Liver (tissue), 9 donors: Measurements from ENCODE around the gene TWF1. TPM values are rescaled to one million over a fixed set of nuclear protein-coding genes. Genes with fewer than 3 reads are reported as not detected.
"Not testable (repeated sequence)": the region's sequence is repeated elsewhere in the genome, so short reads cannot be mapped to it uniquely, and the experiment has no call there.

Experiments
- DNase-seq: peaks from one replicate; pipeline ENCODE4 v3.0.0-alpha.2; 2017; ENCODE audit warnings: low spot score
- H3K27ac ChIP-seq, 2 donors: one replicate each; pipeline ENCODE4 v1.7.0; 2013; ENCODE audit warnings: inconsistent platforms in 2 of 2, low read length in 2 of 2, control low read depth in 1 of 2, low read depth in 1 of 2, mild to moderate bottlenecking in 1 of 2
- H3K27me3 ChIP-seq, 4 donors: one replicate each; pipeline versions ENCODE4 v1.6.1 to v1.7.0; 2013; ENCODE audit warnings: low read length in 3 of 4, inconsistent platforms in 1 of 4, mild to moderate bottlenecking in 1 of 4, moderate library complexity in 1 of 4; ENCODE audit not compliant: control insufficient read depth in 4 of 4, insufficient read depth in 4 of 4
- H3K36me3 ChIP-seq, 4 donors: one replicate each; pipeline versions ENCODE4 v1.6.1 to v1.7.0; 2013; ENCODE audit warnings: low read length in 3 of 4, mild to moderate bottlenecking in 3 of 4, low read depth in 1 of 4, moderate library complexity in 1 of 4; ENCODE audit not compliant: control insufficient read depth in 4 of 4, insufficient read depth in 3 of 4
- H3K4me1 ChIP-seq, 4 donors: one replicate each; pipeline versions ENCODE4 v1.6.1 to v1.7.0; 2013; ENCODE audit warnings: low read length in 3 of 4, mild to moderate bottlenecking in 3 of 4, moderate library complexity in 1 of 4; ENCODE audit not compliant: control insufficient read depth in 4 of 4, insufficient read depth in 4 of 4
- H3K4me3 ChIP-seq, 3 donors: one replicate each; pipeline versions ENCODE4 v1.6.1 to v1.7.0; 2013; ENCODE audit warnings: low read length in 3 of 3, control low read depth in 1 of 3, low read depth in 1 of 3, mild to moderate bottlenecking in 1 of 3
- H3K9ac ChIP-seq, 2 donors: one replicate each; pipeline ENCODE4 v1.7.0; 2013; ENCODE audit warnings: low read length in 2 of 2, mild to moderate bottlenecking in 2 of 2, moderate library complexity in 2 of 2, control low read depth in 1 of 2, low read depth in 1 of 2
- H3K9me3 ChIP-seq, 4 donors: one replicate each; pipeline versions ENCODE4 v1.6.1 to v1.7.0; 2013; ENCODE audit warnings: low read length in 3 of 4; ENCODE audit not compliant: control insufficient read depth in 4 of 4
- FOXA1 ChIP-seq: IDR thresholded peaks from 2 replicates; pipeline ENCODE4 v1.6.1; 2016; ENCODE audit warnings: antibody characterized with exemption
- FOXA2 ChIP-seq: IDR thresholded peaks from 2 replicates; pipeline ENCODE4 v1.6.1; 2016; ENCODE audit warnings: antibody characterized with exemption
- GABPA ChIP-seq, 2 donors: IDR thresholded peaks in 1 of 2; conservative IDR thresholded peaks in 1 of 2; 2 replicates each; pipeline ENCODE4 v1.6.1; 2016; ENCODE audit warnings: antibody characterized with exemption in 2 of 2, mild to moderate bottlenecking in 1 of 2, moderate library complexity in 1 of 2
- HNF4A ChIP-seq, 2 donors: conservative IDR thresholded peaks; 2 replicates each; pipeline ENCODE4 v1.6.1; 2016; ENCODE audit warnings: antibody characterized with exemption in 2 of 2, mild to moderate bottlenecking in 2 of 2
- HNF4G ChIP-seq: IDR thresholded peaks from 2 replicates; pipeline ENCODE4 v1.6.1; 2016; ENCODE audit warnings: antibody characterized with exemption
- JUND ChIP-seq, 2 donors: IDR thresholded peaks; 2 replicates each; pipeline ENCODE4 v1.6.1; 2016; ENCODE audit warnings: antibody characterized with exemption in 2 of 2
- NR2F2 ChIP-seq: IDR thresholded peaks from 2 replicates; pipeline ENCODE4 v1.6.1; 2016; ENCODE audit warnings: antibody characterized with exemption
- RAD21 ChIP-seq, 2 donors: IDR thresholded peaks; 2 replicates each; pipeline ENCODE4 v1.6.1; 2016; ENCODE audit warnings: antibody characterized with exemption in 2 of 2, mild to moderate bottlenecking in 2 of 2
- RXRA ChIP-seq, 2 donors: IDR thresholded peaks; 2 replicates each; pipeline ENCODE4 v1.6.1; 2017 to 2018; ENCODE audit warnings: antibody characterized with exemption in 2 of 2, mild to moderate bottlenecking in 1 of 2
- SP1 ChIP-seq: IDR thresholded peaks from 2 replicates; pipeline ENCODE4 v1.6.1; 2018; ENCODE audit warnings: antibody characterized with exemption, mild to moderate bottlenecking
- TAF1 ChIP-seq: conservative IDR thresholded peaks from 2 replicates; pipeline ENCODE4 v1.6.1; 2016; ENCODE audit warnings: antibody characterized with exemption, mild to moderate bottlenecking
- YY1 ChIP-seq: IDR thresholded peaks from 2 replicates; pipeline ENCODE4 v1.6.1; 2016; ENCODE audit warnings: antibody characterized with exemption, mild to moderate bottlenecking
- WGBS: extraction: QIAGEN DNeasy Blood & Tissue Kit; methylation state at CpG from one replicate; pipeline ENCODE4 v1.1.7; 2013; 5-methylcytosine and 5-hydroxymethylcytosine counted together
- polyA plus RNA-seq, 2 donors: library from polyadenylated mRNA; stranded (reverse) in 1 of 2; unstranded in 1 of 2; fragments of 200-250 nt in 1 of 2; fragments of >200 nt in 1 of 2; fragmentation: Nextera tagmentation in 1 of 2; extraction: Ambion mirVana in 1 of 2; gene quantifications; one replicate each; pipeline versions ENCODE4 v1.2.1 to v1.2.3, GENCODE V29; 2013 to 2015
- total RNA-seq, 2 donors: library from RNA; depleted of rRNA; stranded (reverse); fragments of >200 nt; gene quantifications; one replicate each; pipeline ENCODE4 v1.2.3, GENCODE V29; 2014
- TF ChIP-seq, protein P1 (sequence below): IDR thresholded peaks from 2 replicates; pipeline ENCODE4 v1.6.1; 2016; ENCODE audit warnings: antibody characterized with exemption
- TF ChIP-seq, protein P2 (sequence below): IDR thresholded peaks from 2 replicates; pipeline ENCODE4 v1.6.1; 2016; ENCODE audit warnings: antibody characterized with exemption, mild to moderate bottlenecking
- TF ChIP-seq, protein P3 (sequence below): fragments of 150-350 bp; IDR thresholded peaks from 2 replicates; pipeline ENCODE4 v1.5.1; 2017; ENCODE audit warnings: improper control_type of control experiment, low read depth, low read length; ENCODE audit not compliant: missing input control
- donor health status: healthy.
- donor health status: healthy.
- donor health status: healthy.
- donor health status: healthy.
- donor health status: healthy.

Gene TWF1
- total and polyA plus RNA-seq, 4 donors, result 25.6 to 32.5 (median 31.0) TPM

DNA sequence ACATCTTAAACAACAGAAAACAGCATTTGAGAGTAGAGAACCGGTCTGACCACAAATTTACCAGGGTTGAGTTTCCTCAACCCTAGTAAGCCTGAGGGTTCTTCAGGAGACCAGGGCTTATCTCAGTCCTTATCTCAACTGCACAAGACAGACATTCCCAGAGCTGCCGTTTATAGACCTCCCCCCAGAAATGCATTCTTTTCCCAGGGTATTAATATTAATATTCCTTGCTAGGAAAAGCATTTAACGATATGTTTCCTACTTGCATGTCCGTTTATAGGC, 42.0 kb upstream of the TWF1 start:
- Histone ChIP-seq H3K9ac (no peak overlapping the region), H3K4me1 (peaks cover 0 to 1% (median 0%) of the 10 kb centered on the region in 4 donors), H3K4me3 (no peak overlapping the region), H3K9me3 (no peaks in the 10 kb centered on the region), H3K27me3 (no peaks in the 10 kb centered on the region), H3K27ac (no peak overlapping the region), H3K36me3 (peaks cover 0 to 3% (median 0%) of the 10 kb centered on the region in 4 donors)
- TF ChIP-seq GABPA (IDR thresholded peaks at IDR 0.05 in 1 of 2, conservative IDR thresholded peaks at IDR 0.05 in 1 of 2), result no peak
- TF ChIP-seq, protein P1, sequence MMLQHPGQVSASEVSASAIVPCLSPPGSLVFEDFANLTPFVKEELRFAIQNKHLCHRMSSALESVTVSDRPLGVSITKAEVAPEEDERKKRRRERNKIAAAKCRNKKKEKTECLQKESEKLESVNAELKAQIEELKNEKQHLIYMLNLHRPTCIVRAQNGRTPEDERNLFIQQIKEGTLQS, result no peak
- no peak for TF ChIP-seq HNF4A (conservative IDR thresholded peaks at IDR 0.05)
- TF ChIP-seq, protein P2, sequence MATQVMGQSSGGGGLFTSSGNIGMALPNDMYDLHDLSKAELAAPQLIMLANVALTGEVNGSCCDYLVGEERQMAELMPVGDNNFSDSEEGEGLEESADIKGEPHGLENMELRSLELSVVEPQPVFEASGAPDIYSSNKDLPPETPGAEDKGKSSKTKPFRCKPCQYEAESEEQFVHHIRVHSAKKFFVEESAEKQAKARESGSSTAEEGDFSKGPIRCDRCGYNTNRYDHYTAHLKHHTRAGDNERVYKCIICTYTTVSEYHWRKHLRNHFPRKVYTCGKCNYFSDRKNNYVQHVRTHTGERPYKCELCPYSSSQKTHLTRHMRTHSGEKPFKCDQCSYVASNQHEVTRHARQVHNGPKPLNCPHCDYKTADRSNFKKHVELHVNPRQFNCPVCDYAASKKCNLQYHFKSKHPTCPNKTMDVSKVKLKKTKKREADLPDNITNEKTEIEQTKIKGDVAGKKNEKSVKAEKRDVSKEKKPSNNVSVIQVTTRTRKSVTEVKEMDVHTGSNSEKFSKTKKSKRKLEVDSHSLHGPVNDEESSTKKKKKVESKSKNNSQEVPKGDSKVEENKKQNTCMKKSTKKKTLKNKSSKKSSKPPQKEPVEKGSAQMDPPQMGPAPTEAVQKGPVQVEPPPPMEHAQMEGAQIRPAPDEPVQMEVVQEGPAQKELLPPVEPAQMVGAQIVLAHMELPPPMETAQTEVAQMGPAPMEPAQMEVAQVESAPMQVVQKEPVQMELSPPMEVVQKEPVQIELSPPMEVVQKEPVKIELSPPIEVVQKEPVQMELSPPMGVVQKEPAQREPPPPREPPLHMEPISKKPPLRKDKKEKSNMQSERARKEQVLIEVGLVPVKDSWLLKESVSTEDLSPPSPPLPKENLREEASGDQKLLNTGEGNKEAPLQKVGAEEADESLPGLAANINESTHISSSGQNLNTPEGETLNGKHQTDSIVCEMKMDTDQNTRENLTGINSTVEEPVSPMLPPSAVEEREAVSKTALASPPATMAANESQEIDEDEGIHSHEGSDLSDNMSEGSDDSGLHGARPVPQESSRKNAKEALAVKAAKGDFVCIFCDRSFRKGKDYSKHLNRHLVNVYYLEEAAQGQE, result no peak
- TF ChIP-seq JUND (IDR thresholded peaks at IDR 0.05), result no peak
- no peak for TF ChIP-seq RAD21 (IDR thresholded peaks at IDR 0.05)
- DNase-seq, result no peak
- 82% methylated on average over 4 of the region's 4 CpGs for WGBS

DNA sequence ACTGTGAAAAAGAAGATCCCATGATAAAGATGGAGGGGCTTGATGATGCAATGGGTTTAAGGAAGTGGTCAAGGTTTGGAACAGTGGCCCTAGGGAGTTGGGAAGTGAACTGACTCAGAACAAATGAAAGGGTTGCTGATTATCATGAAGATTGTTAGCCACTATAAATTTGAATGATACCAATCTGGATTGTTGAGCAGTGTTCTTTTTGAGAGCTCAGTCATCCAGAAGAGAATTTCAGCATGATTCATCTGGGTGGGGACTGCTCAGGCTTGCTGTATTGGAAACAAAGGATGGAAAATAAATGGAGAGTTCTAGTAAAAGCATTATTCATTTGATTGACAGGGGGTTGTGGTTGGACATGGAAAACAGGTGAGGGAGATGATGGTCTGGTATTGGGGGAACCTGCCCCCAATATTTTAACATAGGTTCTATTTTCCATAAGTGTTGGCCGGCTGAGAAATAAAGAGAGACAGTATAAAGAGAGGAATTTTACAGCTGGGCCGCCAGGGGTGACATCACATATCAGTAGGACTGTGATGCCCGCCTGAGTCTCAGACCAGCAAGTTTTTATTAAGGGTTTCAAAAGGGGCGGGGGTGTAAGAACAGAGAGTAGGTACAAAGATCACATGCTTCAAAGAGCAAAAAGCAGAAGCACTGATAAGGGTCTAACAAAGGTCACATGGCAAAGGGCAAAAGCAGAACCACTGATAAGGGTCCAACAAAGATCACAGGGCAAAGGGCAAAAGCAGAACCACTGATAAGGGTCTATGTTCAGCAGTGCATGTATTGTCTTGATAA, 41.5 kb upstream of the TWF1 start:
- not testable (repeated sequence) for H3K4me3 ChIP-seq, H3K9me3 ChIP-seq, H3K9ac ChIP-seq, H3K4me1 ChIP-seq, DNase-seq, H3K27me3 ChIP-seq, H3K27ac ChIP-seq, H3K36me3 ChIP-seq
- 86% methylated on average over 4 of the region's 4 CpGs for WGBS
- peak; percentile 33 to 42 for TF ChIP-seq HNF4A (conservative IDR thresholded peaks at IDR 0.05)

DNA sequence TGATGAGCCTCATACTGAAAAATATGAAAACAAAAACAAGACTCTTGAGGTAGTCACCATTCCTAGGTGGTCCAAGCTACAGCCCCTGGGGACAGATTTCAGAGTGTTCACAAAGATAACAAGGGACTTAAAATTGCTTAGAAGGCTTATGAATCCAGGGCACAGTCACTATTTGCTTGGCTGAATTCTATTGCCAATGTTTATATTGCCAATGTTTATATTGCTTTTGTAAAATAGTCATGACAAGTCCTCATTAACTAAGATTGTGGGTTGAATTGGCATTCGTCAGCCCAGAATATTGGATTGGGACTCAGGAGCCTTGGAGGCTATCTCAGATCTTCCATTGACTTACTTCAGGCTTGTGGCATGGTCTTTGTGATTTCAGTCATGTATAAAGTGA, 36.1 kb upstream of the TWF1 start:
- no peak overlapping the region for H3K27ac ChIP-seq
- no peak for DNase-seq
- no peak overlapping the region for H3K4me3 ChIP-seq
- no peak overlapping the region for H3K9ac ChIP-seq
- peaks cover 0 to 3% (median 0%) of the 10 kb centered on the region in 4 donors for H3K36me3 ChIP-seq
- H3K27me3 ChIP-seq, result no peaks in the 10 kb centered on the region
- peaks cover 0 to 6% (median under 1%) of the 10 kb centered on the region in 4 donors for H3K4me1 ChIP-seq
- no peaks in the 10 kb centered on the region for H3K9me3 ChIP-seq
- 74% methylated on average over 1 of the region's 1 CpG for WGBS
- TF ChIP-seq, protein P3, sequence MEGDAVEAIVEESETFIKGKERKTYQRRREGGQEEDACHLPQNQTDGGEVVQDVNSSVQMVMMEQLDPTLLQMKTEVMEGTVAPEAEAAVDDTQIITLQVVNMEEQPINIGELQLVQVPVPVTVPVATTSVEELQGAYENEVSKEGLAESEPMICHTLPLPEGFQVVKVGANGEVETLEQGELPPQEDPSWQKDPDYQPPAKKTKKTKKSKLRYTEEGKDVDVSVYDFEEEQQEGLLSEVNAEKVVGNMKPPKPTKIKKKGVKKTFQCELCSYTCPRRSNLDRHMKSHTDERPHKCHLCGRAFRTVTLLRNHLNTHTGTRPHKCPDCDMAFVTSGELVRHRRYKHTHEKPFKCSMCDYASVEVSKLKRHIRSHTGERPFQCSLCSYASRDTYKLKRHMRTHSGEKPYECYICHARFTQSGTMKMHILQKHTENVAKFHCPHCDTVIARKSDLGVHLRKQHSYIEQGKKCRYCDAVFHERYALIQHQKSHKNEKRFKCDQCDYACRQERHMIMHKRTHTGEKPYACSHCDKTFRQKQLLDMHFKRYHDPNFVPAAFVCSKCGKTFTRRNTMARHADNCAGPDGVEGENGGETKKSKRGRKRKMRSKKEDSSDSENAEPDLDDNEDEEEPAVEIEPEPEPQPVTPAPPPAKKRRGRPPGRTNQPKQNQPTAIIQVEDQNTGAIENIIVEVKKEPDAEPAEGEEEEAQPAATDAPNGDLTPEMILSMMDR, result no peak
- TF ChIP-seq HNF4G (no peak), JUND (IDR thresholded peaks at IDR 0.05) (no peak), FOXA1 (no peak), YY1 (no peak), SP1 (no peak), HNF4A (conservative IDR thresholded peaks at IDR 0.05) (no peak), FOXA2 (no peak), RAD21 (IDR thresholded peaks at IDR 0.05) (no peak), GABPA (IDR thresholded peaks at IDR 0.05 in 1 of 2, conservative IDR thresholded peaks at IDR 0.05 in 1 of 2) (no peak), RXRA (IDR thresholded peaks at IDR 0.05) (no peak), NR2F2 (no peak), TAF1 (no peak)
- TF ChIP-seq, protein P1, result no peak
- TF ChIP-seq, protein P2, result no peak
